Esophagus muscularis mucosa (tissue), 4 donors: Measurements from ENCODE around the gene SKAP2. TPM values are rescaled to one million over a fixed set of nuclear protein-coding genes. Genes with fewer than 3 reads are reported as not detected.
A peak's percentile ranks its signal among the peaks of the same experiment; 100 is the strongest.

Experiments
- DNase-seq: peaks from one replicate; pipeline ENCODE4 v3.0.0-alpha.2; 2017; ENCODE audit errors: extremely low spot score
- H3K27ac ChIP-seq, 4 donors: fragments of 200-600 bp; sonication (generic); replicated peaks in 1 of 4; 1 replicate in 3 of 4; 2 replicates in 1 of 4; pipeline ENCODE4 v1.5.1; 2016 to 2019; ENCODE audit warnings: mild to moderate bottlenecking in 1 of 4
- H3K27me3 ChIP-seq, 4 donors: fragments of 200-600 bp; sonication (generic); one replicate each; pipeline versions ENCODE4 v1.5.1 to v1.6.0; 2016 to 2019
- H3K36me3 ChIP-seq, 4 donors: fragments of 200-600 bp; sonication (generic); one replicate each; pipeline ENCODE4 v1.5.1; 2016 to 2019
- H3K4me1 ChIP-seq, 4 donors: fragments of 200-600 bp; sonication (generic); one replicate each; pipeline ENCODE4 v1.5.1; 2016 to 2019
- H3K4me3 ChIP-seq, 4 donors: fragments of 200-600 bp; sonication (generic); 1 replicate in 2 of 4; 2 replicates in 2 of 4; pipeline ENCODE4 v1.5.1; 2016 to 2019; ENCODE audit warnings: mild to moderate bottlenecking in 4 of 4, moderate library complexity in 1 of 4
- H3K9me3 ChIP-seq, 4 donors: fragments of 200-600 bp; sonication (generic); 1 replicate in 3 of 4; 2 replicates in 1 of 4; pipeline ENCODE4 v1.5.1; 2016 to 2019
- EP300 ChIP-seq: sonication (generic); formaldehyde crosslinking; IDR thresholded peaks from one replicate; pipeline ENCODE4 v1.6.1; 2017; ENCODE audit warnings: antibody characterized with exemption
- POLR2A ChIP-seq: fragments of 450-650 bp; IDR thresholded peaks from one replicate; pipeline ENCODE4 v1.6.1; 2017; ENCODE audit warnings: antibody characterized with exemption, moderate library complexity, mild to moderate bottlenecking, low read depth
- POLR2AphosphoS5 ChIP-seq, 2 donors: sonication (generic); formaldehyde crosslinking; IDR thresholded peaks; one replicate each; pipeline ENCODE4 v1.6.1; 2017; ENCODE audit warnings: antibody characterized with exemption in 2 of 2
- WGBS: methylation state at CpG from one replicate; pipeline ENCODE4 v1.1.5; 2018; 5-methylcytosine and 5-hydroxymethylcytosine counted together
- intact Hi-C: fragments of 100-400 bp; cut with DNase I; formaldehyde crosslinking; loops from one replicate; pipeline ENCODE4 v1.15.1; 2023
- total RNA-seq, 4 donors: library from RNA; depleted of rRNA; stranded (reverse); fragments of >200 nt; gene quantifications; one replicate each; pipeline versions ENCODE4 v1.1.0 to v1.2.1, GENCODE V29; 2016
- TF ChIP-seq, protein P1 (sequence below), 3 experiments: fragments of 200-600 bp in 2 of 3; fragments of 450-650 bp in 1 of 3; sonication (generic) in 2 of 3; IDR thresholded peaks; one replicate each; pipeline ENCODE4 v1.5.1; 2017 to 2019; ENCODE audit warnings: antibody characterized with exemption in 3 of 3, mild to moderate bottlenecking in 2 of 3, moderate library complexity in 1 of 3

The SKAP2 gene
- total RNA-seq, 4 donors from 2014 or later: 44.2 to 47.1 (median 45.1) TPM

DNA sequence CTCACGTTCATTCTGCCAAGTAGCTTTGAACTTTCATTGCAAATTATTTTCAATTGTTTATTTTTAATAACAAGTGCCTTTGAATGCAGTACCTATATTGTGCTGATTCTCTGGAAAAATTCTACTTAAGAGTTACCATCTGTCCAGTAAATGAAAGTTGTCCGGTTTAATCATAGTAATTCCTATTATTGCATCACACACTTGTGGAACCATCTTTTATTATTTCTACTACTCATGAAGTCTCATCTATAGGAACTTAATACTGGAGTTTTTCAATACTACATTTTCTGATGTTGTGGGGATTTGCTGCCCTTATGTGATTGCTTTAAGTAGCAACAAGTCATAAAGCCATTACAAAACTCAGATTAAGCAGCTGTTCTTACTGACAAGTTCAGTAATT, 16.5 kb upstream of the SKAP2 start:
- no peak overlapping the region for H3K4me3 ChIP-seq
- no peaks in the 10 kb centered on the region for H3K36me3 ChIP-seq
- TF ChIP-seq POLR2A: no peak
- no peak for TF ChIP-seq POLR2AphosphoS5 (IDR thresholded peaks at IDR 0.05)
- TF ChIP-seq, protein P1, sequence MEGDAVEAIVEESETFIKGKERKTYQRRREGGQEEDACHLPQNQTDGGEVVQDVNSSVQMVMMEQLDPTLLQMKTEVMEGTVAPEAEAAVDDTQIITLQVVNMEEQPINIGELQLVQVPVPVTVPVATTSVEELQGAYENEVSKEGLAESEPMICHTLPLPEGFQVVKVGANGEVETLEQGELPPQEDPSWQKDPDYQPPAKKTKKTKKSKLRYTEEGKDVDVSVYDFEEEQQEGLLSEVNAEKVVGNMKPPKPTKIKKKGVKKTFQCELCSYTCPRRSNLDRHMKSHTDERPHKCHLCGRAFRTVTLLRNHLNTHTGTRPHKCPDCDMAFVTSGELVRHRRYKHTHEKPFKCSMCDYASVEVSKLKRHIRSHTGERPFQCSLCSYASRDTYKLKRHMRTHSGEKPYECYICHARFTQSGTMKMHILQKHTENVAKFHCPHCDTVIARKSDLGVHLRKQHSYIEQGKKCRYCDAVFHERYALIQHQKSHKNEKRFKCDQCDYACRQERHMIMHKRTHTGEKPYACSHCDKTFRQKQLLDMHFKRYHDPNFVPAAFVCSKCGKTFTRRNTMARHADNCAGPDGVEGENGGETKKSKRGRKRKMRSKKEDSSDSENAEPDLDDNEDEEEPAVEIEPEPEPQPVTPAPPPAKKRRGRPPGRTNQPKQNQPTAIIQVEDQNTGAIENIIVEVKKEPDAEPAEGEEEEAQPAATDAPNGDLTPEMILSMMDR (IDR thresholded peaks at IDR 0.05): no peak
- TF ChIP-seq EP300: no peak
- 80% methylated on average over 2 of the region's 2 CpGs for WGBS
- no peak overlapping the region for H3K27ac ChIP-seq
- H3K9me3 ChIP-seq: peaks cover 0 to 12% (median 10%) of the 10 kb centered on the region in 4 donors
- DNase-seq: no peak
- intact Hi-C loops: no loop called here
- no peaks in the 10 kb centered on the region for H3K27me3 ChIP-seq
- H3K4me1 ChIP-seq: no peaks in the 10 kb centered on the region

DNA sequence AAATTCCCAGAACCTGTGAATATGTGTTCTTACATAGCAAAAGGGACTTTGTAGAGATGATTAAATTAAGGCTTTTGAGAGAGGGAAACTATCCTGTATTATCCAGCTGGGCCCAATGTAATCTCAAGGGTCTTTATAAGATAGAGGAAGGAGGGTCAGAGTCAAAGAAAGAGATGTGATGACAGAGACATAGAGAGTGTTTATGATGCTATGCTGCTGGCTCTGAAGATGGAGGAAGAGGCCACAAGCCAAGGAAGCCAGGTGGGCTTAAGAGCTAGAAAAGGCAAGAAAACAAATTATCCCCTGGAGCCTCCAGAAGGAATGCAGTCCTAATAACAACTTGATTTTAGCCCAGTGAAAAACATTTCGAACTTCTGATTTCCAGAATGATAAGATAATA, 15.3 kb upstream of the SKAP2 start:
- intact Hi-C loops: no loop called here
- 81% methylated on average over 1 of the region's 1 CpG for WGBS

DNA sequence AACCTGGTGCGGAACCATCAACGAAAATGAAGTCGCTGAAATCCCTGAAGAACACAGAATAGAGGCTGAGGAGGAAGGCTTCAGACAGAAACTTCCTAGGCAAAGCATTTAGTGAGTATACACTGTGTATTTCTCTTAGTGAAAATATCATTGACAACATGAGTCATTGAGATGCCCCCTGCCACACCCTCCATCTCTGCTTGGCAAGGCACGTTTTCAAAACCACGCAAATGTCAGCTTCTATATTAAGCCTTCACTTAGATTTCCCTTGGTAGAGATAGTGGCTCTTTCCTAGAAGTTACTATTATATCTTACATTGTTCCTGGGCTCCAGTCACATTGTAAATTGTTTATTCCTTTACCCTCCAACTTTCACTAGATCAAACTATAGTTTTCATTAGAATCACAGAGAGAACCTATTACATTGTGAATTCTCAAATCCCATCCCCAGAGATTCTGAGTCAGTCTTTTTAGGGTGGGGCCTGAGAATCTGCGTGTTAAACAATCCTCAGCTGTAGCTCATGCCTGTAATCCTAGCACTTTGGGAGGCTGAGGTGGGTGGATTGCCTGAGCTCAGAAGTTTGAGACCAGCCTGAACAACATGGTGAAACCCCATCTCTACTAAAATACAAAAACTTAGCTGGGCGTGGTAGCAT, 4.6 kb upstream of the SKAP2 start:
- intact Hi-C loops: no loop called here
- WGBS: 77% methylated on average over 7 of the region's 7 CpGs
- TF ChIP-seq POLR2A: no peak
- TF ChIP-seq EP300: no peak
- TF ChIP-seq POLR2AphosphoS5 (IDR thresholded peaks at IDR 0.05): no peak
- TF ChIP-seq, protein P1 (IDR thresholded peaks at IDR 0.05): no peak
- Histone ChIP-seq H3K27me3 (peaks cover 0 to 4% (median 0%) of the 10 kb centered on the region in 4 donors), H3K4me3 (no peak overlapping the region), H3K36me3 (no peaks in the 10 kb centered on the region), H3K4me1 (peaks cover 0 to 5% (median 3%) of the 10 kb centered on the region in 4 donors), H3K27ac (no peak overlapping the region), H3K9me3 (no peaks in the 10 kb centered on the region)
- no peak for DNase-seq

More for the DNA sequence above, 15.3 kb upstream of the SKAP2 start:
- H3K27me3 ChIP-seq: no peaks in the 10 kb centered on the region
- no peak overlapping the region for H3K27ac ChIP-seq
- TF ChIP-seq, protein P1 (IDR thresholded peaks at IDR 0.05): no peak
- TF ChIP-seq EP300 (no peak), POLR2A (no peak), POLR2AphosphoS5 (IDR thresholded peaks at IDR 0.05) (no peak)
- no peak overlapping the region for H3K4me3 ChIP-seq
- no peaks in the 10 kb centered on the region for H3K4me1 ChIP-seq
- H3K36me3 ChIP-seq: no peaks in the 10 kb centered on the region
- no peak for DNase-seq
- H3K9me3 ChIP-seq: peaks cover 0 to 5% (median 2%) of the 10 kb centered on the region in 4 donors

DNA sequence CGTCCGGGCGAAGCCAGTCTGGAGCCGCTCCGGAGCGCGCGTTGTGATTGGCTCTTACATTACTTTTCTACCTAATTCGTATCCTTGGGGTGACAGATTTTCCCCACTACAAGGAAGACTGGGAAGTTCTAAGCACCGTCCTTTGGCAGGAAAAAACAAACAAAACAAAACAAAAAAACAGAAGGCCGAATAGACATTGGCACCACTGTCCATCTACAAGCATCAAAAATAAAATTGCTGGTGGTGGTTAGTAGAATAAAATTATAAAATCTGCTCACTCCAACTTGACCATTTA, 651 bp upstream of the SKAP2 start:
- intact Hi-C loops: no loop called here
- Histone ChIP-seq H3K27me3 (peaks cover 0 to 4% (median 0%) of the 10 kb centered on the region in 4 donors), H3K4me1 (peaks cover 5 to 33% (median 26%) of the 10 kb centered on the region in 4 donors), H3K9me3 (no peaks in the 10 kb centered on the region), H3K36me3 (no peaks in the 10 kb centered on the region), H3K4me3 (peak overlapping the region; percentile 68 to 89 (median 81)), H3K27ac (peak overlapping the region; percentile 93 to 97 (median 96))
- TF ChIP-seq, protein P1 (IDR thresholded peaks at IDR 0.05): no peak
- no peak for TF ChIP-seq POLR2A
- TF ChIP-seq EP300: no peak
- no peak for TF ChIP-seq POLR2AphosphoS5 (IDR thresholded peaks at IDR 0.05)
- under 1% methylated on average over 11 of the region's 11 CpGs for WGBS
- DNase-seq: no peak
